Retinal pigment epithelial cell (primary cell): Measurements from ENCODE around the gene PRR33.

Experiments
- DNase-seq: peaks from one replicate; pipeline ENCODE4 v3.0.0-alpha.2; 2010; ENCODE audit warnings: low read depth
- H3K4me3 ChIP-seq: 2 replicates; pipeline ENCODE4 v1.5.1; 2011; ENCODE audit warnings: mild to moderate bottlenecking, low read length, control low read depth, moderate library complexity
- TF ChIP-seq, protein P1 (sequence below): conservative IDR thresholded peaks from 2 replicates; pipeline ENCODE4 v1.5.1; 2011; ENCODE audit warnings: low read depth, low read length, control low read depth, inconsistent platforms

Gene PRR33

DNA sequence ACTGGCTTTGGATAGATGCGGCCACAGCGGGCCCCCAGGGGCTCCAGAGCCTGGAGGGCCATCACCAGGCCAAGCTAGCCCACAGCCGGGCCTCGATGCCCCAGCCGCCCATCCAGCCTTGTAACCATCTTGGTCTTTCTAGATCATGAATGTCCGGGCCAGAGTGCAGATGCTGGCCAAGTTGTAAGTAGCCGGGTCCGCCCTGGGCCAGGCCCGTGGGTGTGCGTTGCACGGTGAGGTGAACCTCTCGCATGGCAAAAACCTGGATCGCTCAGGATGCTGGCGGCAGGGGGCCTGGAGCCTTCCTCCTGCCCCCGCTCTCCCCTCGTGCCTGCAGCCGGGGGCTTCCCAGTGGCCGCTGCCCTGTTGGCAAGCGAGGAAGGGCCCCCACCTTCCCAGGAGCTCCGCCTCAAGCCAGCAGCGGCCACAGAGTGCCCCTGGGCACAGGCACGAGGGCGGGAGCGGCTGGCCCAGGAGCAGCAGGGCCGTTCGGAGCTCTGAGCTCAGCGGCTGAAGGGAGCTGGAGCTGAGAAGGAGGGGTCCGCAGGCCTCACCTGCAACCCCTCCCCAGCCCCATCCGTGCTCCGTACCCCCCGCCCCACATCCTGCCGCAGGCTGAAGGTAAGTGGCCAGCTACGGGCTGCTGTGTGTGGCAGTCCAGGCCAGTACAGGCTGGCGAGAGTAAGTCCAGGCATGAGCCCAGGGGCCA is 44.5 kb upstream of the PRR33 start:
- TF ChIP-seq, protein P1, sequence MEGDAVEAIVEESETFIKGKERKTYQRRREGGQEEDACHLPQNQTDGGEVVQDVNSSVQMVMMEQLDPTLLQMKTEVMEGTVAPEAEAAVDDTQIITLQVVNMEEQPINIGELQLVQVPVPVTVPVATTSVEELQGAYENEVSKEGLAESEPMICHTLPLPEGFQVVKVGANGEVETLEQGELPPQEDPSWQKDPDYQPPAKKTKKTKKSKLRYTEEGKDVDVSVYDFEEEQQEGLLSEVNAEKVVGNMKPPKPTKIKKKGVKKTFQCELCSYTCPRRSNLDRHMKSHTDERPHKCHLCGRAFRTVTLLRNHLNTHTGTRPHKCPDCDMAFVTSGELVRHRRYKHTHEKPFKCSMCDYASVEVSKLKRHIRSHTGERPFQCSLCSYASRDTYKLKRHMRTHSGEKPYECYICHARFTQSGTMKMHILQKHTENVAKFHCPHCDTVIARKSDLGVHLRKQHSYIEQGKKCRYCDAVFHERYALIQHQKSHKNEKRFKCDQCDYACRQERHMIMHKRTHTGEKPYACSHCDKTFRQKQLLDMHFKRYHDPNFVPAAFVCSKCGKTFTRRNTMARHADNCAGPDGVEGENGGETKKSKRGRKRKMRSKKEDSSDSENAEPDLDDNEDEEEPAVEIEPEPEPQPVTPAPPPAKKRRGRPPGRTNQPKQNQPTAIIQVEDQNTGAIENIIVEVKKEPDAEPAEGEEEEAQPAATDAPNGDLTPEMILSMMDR = no peak
- DNase-seq = no peak
- no peak overlapping the region for H3K4me3 ChIP-seq

DNA sequence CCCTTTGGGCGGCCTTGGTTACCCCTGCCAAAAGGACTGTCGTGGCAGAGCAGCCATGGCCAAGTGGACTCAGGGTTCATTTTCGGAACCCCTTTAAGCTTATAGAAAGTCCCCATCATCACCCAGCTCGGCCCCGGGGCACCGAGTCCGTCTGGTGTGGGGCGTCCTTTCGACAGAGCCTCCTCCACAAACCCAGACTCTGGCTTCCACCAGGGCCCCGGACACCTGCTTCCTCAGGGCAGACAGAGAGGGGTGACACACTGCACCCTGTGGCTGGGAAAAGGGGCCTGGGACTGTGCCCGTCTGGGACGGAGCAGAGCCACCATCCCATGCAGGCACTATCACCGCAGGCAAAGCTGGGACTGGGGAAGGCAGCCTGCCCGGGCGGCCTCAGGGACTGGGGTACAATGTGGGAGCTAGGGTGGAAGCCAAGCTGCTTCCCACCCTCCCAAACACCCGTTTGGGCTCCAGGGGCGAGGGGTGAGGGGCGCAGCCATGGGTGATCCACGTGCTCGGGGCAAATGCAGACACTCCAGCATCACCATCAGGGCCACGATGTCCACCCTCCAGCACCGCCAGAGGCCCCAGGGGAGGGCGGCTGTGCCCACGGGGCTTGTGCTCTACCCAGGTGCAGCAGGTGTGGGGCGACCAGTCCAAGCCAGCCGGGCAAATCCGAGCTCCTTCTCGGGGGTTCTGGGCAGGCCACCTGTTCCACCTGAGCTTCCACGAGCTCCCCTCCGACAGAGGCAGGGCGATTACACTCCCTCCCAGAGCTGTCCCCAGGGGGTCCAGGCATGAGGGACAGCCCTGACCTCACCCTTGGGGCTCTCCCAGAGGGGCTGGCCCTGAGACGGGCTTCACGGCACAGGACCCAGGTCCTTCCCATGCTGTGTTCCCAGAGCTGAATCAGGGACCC is 43.7 kb upstream of the PRR33 start:
- DNase-seq = no peak
- no peak overlapping the region for H3K4me3 ChIP-seq
- TF ChIP-seq, protein P1 = no peak

DNA sequence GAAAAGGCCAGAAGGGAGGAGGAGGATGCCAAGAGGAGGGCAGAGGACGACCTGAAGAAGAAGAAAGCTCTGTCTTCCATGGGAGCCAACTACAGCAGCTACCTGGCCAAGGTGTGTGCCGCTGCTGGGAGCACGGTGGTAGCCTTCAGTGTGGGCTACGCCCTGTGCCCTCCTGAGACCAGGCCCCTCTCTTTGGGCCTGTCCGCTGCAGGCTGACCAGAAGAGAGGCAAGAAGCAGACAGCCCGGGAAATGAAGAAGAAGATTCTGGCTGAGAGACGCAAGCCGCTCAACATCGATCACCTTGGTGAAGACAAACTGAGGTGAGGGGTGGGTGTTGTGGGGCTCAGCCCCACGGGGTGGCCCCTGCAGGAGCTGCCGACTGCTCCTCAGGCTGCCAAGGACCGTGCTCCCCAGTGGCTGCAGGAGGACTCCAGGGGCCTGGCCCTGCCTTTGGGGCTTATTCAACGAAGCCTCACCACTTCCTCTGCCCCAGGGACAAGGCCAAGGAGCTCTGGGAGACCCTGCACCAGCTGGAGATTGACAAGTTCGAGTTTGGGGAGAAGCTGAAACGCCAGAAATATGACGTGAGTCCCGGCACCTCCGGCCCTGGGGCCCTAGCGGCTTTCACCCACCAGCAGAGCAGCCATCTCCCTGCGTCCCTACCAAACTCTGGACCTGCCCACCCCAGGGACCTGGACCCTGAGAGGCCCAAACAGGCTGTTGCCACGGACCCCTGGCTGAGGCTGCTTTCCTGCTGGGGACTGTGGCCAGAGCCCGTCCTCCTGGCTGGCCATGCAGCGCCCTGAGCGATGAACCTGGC is 42.9 kb upstream of the PRR33 start:
- TF ChIP-seq, protein P1 = no peak
- H3K4me3 ChIP-seq = no peak overlapping the region
- no peak for DNase-seq

DNA sequence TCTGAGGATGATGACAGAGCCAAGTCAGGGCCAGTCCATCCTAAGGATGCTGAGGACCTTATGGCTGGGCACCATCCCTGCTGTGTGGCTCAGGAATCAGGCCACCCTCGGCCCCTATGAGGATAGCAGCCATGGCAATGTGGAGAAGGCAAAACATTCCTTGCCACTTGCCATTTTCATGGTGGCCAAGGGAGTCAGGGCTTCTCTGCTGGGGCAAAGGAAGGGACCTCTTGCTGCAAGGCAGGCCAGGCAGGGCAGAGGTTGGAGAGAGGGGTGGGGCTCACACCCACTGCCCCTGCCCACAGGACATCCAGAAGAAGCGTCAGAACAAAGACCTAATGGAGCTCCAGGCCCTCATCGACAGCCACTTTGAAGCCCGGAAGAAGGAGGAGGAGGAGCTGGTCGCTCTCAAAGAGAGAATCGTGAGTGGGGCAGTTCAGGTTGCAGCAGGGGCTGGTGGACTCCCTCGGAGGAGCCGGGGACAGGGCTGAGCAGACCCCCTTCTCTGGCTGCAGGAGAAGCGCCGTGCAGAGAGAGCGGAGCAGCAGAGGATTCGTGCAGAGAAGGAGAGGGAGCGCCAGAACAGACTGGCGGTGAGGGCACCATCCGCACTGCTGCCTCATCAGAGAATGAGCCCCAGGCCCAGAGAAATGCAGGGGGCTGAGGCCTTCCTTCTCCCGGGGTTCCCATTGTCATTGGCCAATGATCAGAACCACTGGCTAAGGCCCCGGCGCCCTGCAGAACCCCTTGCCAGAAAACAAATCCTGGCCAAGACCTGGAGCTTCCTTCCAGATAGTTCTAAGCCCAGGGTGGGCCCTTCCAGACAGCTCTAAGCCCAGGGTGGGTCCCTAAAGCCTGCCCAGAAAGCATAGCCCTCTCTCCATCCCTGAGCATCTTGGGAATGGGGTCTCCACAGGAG is 42.0 kb upstream of the PRR33 start:
- TF ChIP-seq, protein P1 = no peak
- DNase-seq = no peak
- no peak overlapping the region for H3K4me3 ChIP-seq

DNA sequence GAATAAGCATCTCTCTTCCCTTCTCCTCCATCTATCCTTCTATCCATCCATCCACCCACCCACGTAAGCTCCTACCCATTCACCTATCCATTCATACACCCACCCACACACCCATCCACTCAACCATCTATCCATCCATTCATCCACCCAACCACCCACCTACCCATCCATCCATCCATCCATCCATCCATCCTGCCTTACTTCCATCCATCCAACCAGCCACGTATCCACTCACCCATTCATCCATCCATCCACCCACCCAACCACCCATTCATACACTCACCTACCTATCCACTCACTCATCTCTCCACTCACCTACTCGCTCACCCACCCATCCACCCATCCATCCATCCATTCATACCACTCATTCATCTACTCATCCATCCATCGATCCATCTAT is 41.0 kb upstream of the PRR33 start:
- no peak for DNase-seq
- TF ChIP-seq, protein P1 = no peak

DNA sequence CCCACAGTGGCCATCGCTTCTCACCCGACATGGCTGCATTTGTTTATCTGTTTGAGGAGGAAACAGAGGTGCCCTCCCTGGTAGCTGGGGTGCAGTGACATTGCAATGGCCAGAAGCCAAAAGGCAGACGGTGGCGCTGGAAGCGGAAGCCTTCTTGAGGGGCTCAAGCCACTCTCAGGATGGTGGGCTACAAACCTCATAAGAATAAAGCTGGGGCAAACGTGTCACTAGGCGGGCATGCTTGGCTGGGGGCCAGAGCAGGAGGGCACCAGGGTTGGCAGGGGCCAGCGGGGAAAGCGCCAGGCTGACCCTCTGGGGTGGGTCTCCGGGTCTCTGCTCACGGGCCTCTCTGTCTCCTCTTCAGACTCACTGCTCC is 40.4 kb upstream of the PRR33 start:
- no peak for DNase-seq
- no peak overlapping the region for H3K4me3 ChIP-seq
- TF ChIP-seq, protein P1 = no peak

More for the DNA sequence above, 41.0 kb upstream of the PRR33 start:
- no peak overlapping the region for H3K4me3 ChIP-seq
